Lower lobe of right lung (tissue), 2 donors: ENCODE data around the gene PI4KB. TPM values are rescaled to one million over a fixed set of nuclear protein-coding genes. Genes with fewer than 3 reads are reported as not detected.

Source experiments
- ATAC-seq, 2 donors: fragments of 200-7000 bp; cut with Tn5 transposase; one replicate each; pipeline ENCODE4 v1.9.1; 2020 to 2022; ENCODE audit warnings: mild to moderate bottlenecking in 2 of 2, moderate library complexity in 2 of 2
- DNase-seq: peaks from one replicate; pipeline ENCODE4 v3.0.0-alpha.2; 2020
- H3K27ac ChIP-seq: fragments of 200-600 bp; one replicate; pipeline ENCODE4 v1.8.0; 2022
- H3K27me3 ChIP-seq: fragments of 200-600 bp; one replicate; pipeline ENCODE4 v1.8.0; 2022; ENCODE audit warnings: low read depth
- H3K36me3 ChIP-seq: fragments of 200-600 bp; one replicate; pipeline ENCODE4 v1.8.0; 2022; ENCODE audit warnings: mild to moderate bottlenecking
- H3K4me1 ChIP-seq: fragments of 200-600 bp; one replicate; pipeline ENCODE4 v1.8.0; 2022
- H3K4me3 ChIP-seq: fragments of 200-600 bp; one replicate; pipeline ENCODE4 v1.8.0; 2022; ENCODE audit warnings: mild to moderate bottlenecking
- H3K9me3 ChIP-seq: fragments of 200-600 bp; one replicate; pipeline ENCODE4 v1.8.0; 2022
- intact Hi-C: fragments of 100-400 bp; cut with DNase I; formaldehyde crosslinking; loops from one replicate; pipeline ENCODE4 v1.11.0; 2022
- total RNA-seq: library from RNA; stranded (reverse); fragmentation: NEBNext Ultra II Directional; extraction: Animal tissue kit (Norgen Biotek cat#: 25700); gene quantifications from one replicate; pipeline ENCODE4 v1.2.1, GENCODE V29; 2021
- TF ChIP-seq, protein P1 (sequence below): fragments of 200-600 bp; IDR thresholded peaks from one replicate; pipeline ENCODE4 v1.8.0; 2022; ENCODE audit warnings: antibody characterized with exemption, mild to moderate bottlenecking
- donor health status: DM: no; HTN: yes; CAD: no; lungs with severe emphysema.

The PI4KB gene
- total RNA-seq, 1 donor from 2014 or later: 66.0 TPM

DNA sequence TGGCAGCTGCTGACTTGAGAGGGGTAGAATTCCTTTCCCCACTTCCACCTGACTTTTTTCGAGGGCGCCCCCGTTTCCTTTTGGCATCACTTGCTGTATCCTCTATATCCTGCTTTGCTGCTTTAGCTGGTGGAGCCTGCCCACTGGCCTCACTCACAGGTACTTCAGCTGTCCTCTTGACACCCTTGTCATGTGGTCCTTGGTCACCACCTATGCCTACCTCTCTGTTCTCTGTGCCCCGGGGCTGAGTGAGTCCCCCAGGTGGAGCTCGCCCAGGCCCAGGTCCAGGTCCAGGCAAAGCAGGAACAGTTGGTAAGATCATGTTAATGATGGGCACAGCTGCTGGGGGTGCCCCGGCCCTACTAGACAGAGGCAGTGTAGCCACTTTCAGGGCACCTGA, 15.4 kb upstream of the PI4KB start:
- Histone ChIP-seq H3K36me3 (peaks cover 34% of the 10 kb centered on the region), H3K9me3 (no peaks in the 10 kb centered on the region), H3K4me1 (peaks cover 20% of the 10 kb centered on the region), H3K27ac (no peak overlapping the region), H3K27me3 (no peaks in the 10 kb centered on the region), H3K4me3 (no peak overlapping the region)
- ATAC-seq (peak; percentile 12 to 43), DNase-seq (peak; percentile 63)
- intact Hi-C loops: no loop called here
- TF ChIP-seq, protein P1, sequence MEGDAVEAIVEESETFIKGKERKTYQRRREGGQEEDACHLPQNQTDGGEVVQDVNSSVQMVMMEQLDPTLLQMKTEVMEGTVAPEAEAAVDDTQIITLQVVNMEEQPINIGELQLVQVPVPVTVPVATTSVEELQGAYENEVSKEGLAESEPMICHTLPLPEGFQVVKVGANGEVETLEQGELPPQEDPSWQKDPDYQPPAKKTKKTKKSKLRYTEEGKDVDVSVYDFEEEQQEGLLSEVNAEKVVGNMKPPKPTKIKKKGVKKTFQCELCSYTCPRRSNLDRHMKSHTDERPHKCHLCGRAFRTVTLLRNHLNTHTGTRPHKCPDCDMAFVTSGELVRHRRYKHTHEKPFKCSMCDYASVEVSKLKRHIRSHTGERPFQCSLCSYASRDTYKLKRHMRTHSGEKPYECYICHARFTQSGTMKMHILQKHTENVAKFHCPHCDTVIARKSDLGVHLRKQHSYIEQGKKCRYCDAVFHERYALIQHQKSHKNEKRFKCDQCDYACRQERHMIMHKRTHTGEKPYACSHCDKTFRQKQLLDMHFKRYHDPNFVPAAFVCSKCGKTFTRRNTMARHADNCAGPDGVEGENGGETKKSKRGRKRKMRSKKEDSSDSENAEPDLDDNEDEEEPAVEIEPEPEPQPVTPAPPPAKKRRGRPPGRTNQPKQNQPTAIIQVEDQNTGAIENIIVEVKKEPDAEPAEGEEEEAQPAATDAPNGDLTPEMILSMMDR: no peak

- intact Hi-C loops: no loop called here
- ATAC-seq: no peak
- no peak overlapping the region for H3K4me3 ChIP-seq
- DNase-seq: no peak
- no peaks in the 10 kb centered on the region for H3K27me3 ChIP-seq
- no peaks in the 10 kb centered on the region for H3K9me3 ChIP-seq
- peaks cover 34% of the 10 kb centered on the region for H3K36me3 ChIP-seq
- peaks cover 19% of the 10 kb centered on the region for H3K4me1 ChIP-seq
- TF ChIP-seq, protein P1: no peak
- no peak overlapping the region for H3K27ac ChIP-seq
Measured at GRCh38 chr1:151342021-151342420, 14.8 kb upstream of the PI4KB start.

- H3K4me1 ChIP-seq: peaks cover 14% of the 10 kb centered on the region
- no peaks in the 10 kb centered on the region for H3K27me3 ChIP-seq
- DNase-seq (no peak), ATAC-seq (peak; percentile 83 to 85)
- H3K36me3 ChIP-seq: peaks cover 34% of the 10 kb centered on the region
- intact Hi-C loops: no loop called here
- no peaks in the 10 kb centered on the region for H3K9me3 ChIP-seq
- no peak overlapping the region for H3K4me3 ChIP-seq
- peak overlapping the region; percentile 34 for H3K27ac ChIP-seq
- TF ChIP-seq, protein P1: peak; percentile 67
Measured at GRCh38 chr1:151340870-151341754, 13.9 kb upstream of the PI4KB start.

- ATAC-seq: no peak
- no peaks in the 10 kb centered on the region for H3K36me3 ChIP-seq
Measured at GRCh38 chr1:151336556-151336955, 9.3 kb upstream of the PI4KB start.

DNA sequence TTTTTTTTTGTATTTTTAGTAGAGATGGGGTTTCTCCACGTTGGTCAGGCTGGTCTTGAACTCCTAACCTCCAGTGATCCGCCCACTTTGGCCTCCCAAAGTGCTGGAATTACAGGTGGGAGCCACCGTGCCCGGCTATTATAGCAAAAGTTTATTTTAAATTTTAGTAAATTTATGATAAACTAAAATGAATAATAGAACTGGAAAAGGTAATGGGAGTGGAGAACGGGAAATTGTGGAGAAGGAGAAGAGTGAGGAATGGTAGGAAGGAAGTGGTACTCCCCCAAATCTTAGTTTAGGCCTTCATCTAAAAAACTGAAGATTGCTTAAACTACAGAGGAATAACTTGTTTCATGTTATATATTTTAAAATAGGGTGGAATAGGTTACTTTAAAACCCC, 7.6 kb upstream of the PI4KB start:
- no peak for ATAC-seq
- no peak overlapping the region for H3K4me3 ChIP-seq
- intact Hi-C loops: loop anchor here (5.0 kb wide), 1 partner anchor 33 kb away; no protein-coding TSS in a partner anchor
- no peak for DNase-seq
- no peaks in the 10 kb centered on the region for H3K36me3 ChIP-seq
- H3K9me3 ChIP-seq: no peaks in the 10 kb centered on the region
- no peak overlapping the region for H3K27ac ChIP-seq
- TF ChIP-seq, protein P1: no peak
- no peaks in the 10 kb centered on the region for H3K27me3 ChIP-seq
- no peaks in the 10 kb centered on the region for H3K4me1 ChIP-seq

More at GRCh38 chr1:151336556-151336955, 9.3 kb upstream of the PI4KB start:
- H3K27ac ChIP-seq: no peak overlapping the region
- intact Hi-C loops: loop anchor here (5.0 kb wide), 1 partner anchor 34 kb away; no protein-coding TSS in a partner anchor
- no peak for DNase-seq
- TF ChIP-seq, protein P1: no peak
- H3K4me3 ChIP-seq: no peak overlapping the region
- H3K9me3 ChIP-seq: no peaks in the 10 kb centered on the region
- peaks cover 9% of the 10 kb centered on the region for H3K4me1 ChIP-seq
- H3K27me3 ChIP-seq: no peaks in the 10 kb centered on the region
